GM21381 (cell line): ENCODE data around the gene FGF12.

ENCODE experiments used
- ATAC-seq: cut with Tn5 transposase; IDR thresholded peaks from one replicate; pipeline ENCODE4 v1.9.1; 2021; ENCODE audit warnings: mild to moderate bottlenecking, moderate library complexity; ENCODE audit not compliant: unreplicated experiment

FGF12 gene

GRCh38 chr3:192212979-192213378 is 514.4 kb downstream of the FGF12 start:
- no peak for ATAC-seq

GRCh38 chr3:192212335-192212734 is 515.0 kb downstream of the FGF12 start:
- ATAC-seq = no peak

- ATAC-seq = no peak
Measured at GRCh38 chr3:192207651-192208050, 519.7 kb downstream of the FGF12 start.

- ATAC-seq = no peak
Measured at GRCh38 chr3:192207239-192207638, 520.1 kb downstream of the FGF12 start.

GRCh38 chr3:192194085-192194484 is 533.3 kb downstream of the FGF12 start:
- ATAC-seq = no peak

GRCh38 chr3:192188218-192188835 is 539.0 kb downstream of the FGF12 start:
- ATAC-seq = peak; percentile 97

GRCh38 chr3:192187485-192188051 is 539.8 kb downstream of the FGF12 start:
- ATAC-seq = no peak

GRCh38 chr3:192186498-192186897 is 540.8 kb downstream of the FGF12 start:
- no peak for ATAC-seq

GRCh38 chr3:192186045-192186444 is 541.3 kb downstream of the FGF12 start:
- ATAC-seq = no peak

- ATAC-seq = no peak
Measured at GRCh38 chr3:192183109-192183508, 544.2 kb downstream of the FGF12 start.

GRCh38 chr3:192181151-192181550 is 546.2 kb downstream of the FGF12 start:
- ATAC-seq = no peak

- no peak for ATAC-seq
Measured at GRCh38 chr3:192177383-192177782, 550.0 kb downstream of the FGF12 start.

GRCh38 chr3:192174283-192174682 is 553.1 kb downstream of the FGF12 start:
- no peak for ATAC-seq

GRCh38 chr3:192171213-192171612 is 556.1 kb downstream of the FGF12 start:
- ATAC-seq = no peak

- ATAC-seq = no peak
Measured at GRCh38 chr3:192170659-192171058, 556.7 kb downstream of the FGF12 start.

- no peak for ATAC-seq
Measured at GRCh38 chr3:192170031-192170430, 557.3 kb downstream of the FGF12 start.

GRCh38 chr3:192169332-192169915 is 557.9 kb downstream of the FGF12 start:
- no peak for ATAC-seq

- no peak for ATAC-seq
Measured at GRCh38 chr3:192168202-192168601, 559.1 kb downstream of the FGF12 start.

GRCh38 chr3:192165552-192165951 is 561.8 kb downstream of the FGF12 start:
- ATAC-seq = no peak

GRCh38 chr3:192161661-192162060 is 565.7 kb downstream of the FGF12 start:
- ATAC-seq = no peak

GRCh38 chr3:192156382-192156781 is 571.0 kb downstream of the FGF12 start:
- no peak for ATAC-seq

GRCh38 chr3:192155194-192155593 is 572.1 kb downstream of the FGF12 start:
- no peak for ATAC-seq

GRCh38 chr3:192133271-192133670 is 594.1 kb downstream of the FGF12 start:
- no peak for ATAC-seq
